ENCODE measurements around the gene IRF2BPL. TPM values are rescaled to one million over a fixed set of nuclear protein-coding genes. Genes with fewer than 3 reads are reported as not detected.
A peak's percentile ranks its signal among the peaks of the same experiment; 100 is the strongest.

IRF2BPL gene
- total RNA-seq, 2 experiments from 2014 or later = 36.2 to 37.7 TPM

GRCh38 chr14:76977793-76978720, 50.5 kb downstream of the IRF2BPL start:
- peaks cover 10% of the 10 kb centered on the region for H3K9me3 Mint-ChIP-seq
- ChIA-PET CTCF (interaction anchor here (0.7 to 2.0 kb wide), 6 partner anchors 16 to 338 kb away, joined by 3 to 7 read pairs (median 3); no protein-coding TSS in a partner anchor), POLR2A (interaction anchor here (0.7 to 2.8 kb wide), 9 partner anchors 10 to 157 kb away, joined by 3 to 17 read pairs (median 3); no protein-coding TSS in a partner anchor)
- peak overlapping the region; percentile 94 for H3K27ac Mint-ChIP-seq
- TF ChIP-seq, protein P1, sequence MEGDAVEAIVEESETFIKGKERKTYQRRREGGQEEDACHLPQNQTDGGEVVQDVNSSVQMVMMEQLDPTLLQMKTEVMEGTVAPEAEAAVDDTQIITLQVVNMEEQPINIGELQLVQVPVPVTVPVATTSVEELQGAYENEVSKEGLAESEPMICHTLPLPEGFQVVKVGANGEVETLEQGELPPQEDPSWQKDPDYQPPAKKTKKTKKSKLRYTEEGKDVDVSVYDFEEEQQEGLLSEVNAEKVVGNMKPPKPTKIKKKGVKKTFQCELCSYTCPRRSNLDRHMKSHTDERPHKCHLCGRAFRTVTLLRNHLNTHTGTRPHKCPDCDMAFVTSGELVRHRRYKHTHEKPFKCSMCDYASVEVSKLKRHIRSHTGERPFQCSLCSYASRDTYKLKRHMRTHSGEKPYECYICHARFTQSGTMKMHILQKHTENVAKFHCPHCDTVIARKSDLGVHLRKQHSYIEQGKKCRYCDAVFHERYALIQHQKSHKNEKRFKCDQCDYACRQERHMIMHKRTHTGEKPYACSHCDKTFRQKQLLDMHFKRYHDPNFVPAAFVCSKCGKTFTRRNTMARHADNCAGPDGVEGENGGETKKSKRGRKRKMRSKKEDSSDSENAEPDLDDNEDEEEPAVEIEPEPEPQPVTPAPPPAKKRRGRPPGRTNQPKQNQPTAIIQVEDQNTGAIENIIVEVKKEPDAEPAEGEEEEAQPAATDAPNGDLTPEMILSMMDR (IDR thresholded peaks at IDR 0.05) = no peak
- ATAC-seq (peak; percentile 97), DNase-seq (peak; percentile 98)
- H3K27me3 Mint-ChIP-seq = no peaks in the 10 kb centered on the region
- intact Hi-C loops (cut with micrococcal nuclease) = no loop called here
- no peaks in the 10 kb centered on the region for H3K36me3 Mint-ChIP-seq (ENCODE audit: low read depth)
- peak overlapping the region; percentile 61 for H3K4me3 Mint-ChIP-seq
- H3K4me1 Mint-ChIP-seq (ENCODE audit: low read depth) = peaks cover 36% of the 10 kb centered on the region

DNA sequence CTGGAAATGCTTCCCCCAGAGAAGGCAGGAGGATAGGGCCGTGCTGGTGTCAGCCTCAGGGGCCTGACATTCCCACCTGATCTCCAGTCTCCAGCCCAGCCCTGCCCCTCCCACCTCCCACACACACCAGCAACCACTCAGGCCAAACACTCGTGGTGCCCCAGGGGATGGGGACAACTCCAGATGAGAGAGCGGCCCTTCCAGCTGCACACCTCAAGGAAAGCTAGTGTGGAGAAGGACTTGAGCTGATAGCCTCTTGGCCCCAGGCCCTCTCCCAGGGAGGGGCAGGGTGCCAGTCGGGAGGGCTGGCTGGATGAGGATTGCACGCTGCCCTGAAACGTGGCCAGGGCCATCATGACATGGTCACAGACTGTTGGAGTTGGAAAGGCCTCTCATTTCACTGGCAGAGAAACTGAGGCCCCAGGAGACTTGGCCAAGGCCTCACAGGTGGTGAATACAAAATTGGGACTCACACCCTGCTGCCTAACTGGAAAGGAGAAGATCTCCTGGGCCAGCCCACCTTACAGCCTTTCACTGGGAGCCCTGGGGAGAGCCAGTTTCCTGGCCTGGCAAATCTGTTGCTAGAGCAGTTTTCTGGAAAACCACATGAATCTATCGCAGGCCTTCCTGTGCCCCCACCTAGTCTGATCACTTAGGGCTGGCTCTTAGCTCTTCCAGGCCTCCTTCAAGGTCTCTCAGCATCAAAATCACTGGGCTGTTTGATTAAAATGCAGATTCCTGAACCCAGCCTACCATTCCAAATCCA, 52.1 kb downstream of the IRF2BPL start:
- peak overlapping the region; percentile 63 for H3K27ac Mint-ChIP-seq
- TF ChIP-seq, protein P1 (IDR thresholded peaks at IDR 0.05) = no peak
- ATAC-seq = no peak
- peaks cover 36% of the 10 kb centered on the region for H3K4me1 Mint-ChIP-seq (ENCODE audit: low read depth)
- peaks cover 5% of the 10 kb centered on the region for H3K9me3 Mint-ChIP-seq
- H3K4me3 Mint-ChIP-seq = no peak overlapping the region
- no peak for DNase-seq
- intact Hi-C loops (cut with micrococcal nuclease) = no loop called here
- ChIA-PET POLR2A (interaction anchor here (1.2 to 2.8 kb wide), 5 partner anchors 11 to 51 kb away, joined by 3 to 17 read pairs (median 5); no protein-coding TSS in a partner anchor), CTCF (interaction anchor here (1.8 to 2.0 kb wide), 2 partner anchors 10 to 63 kb away, joined by 5 to 7 read pairs; no protein-coding TSS in a partner anchor)
- H3K27me3 Mint-ChIP-seq = no peaks in the 10 kb centered on the region
- no peaks in the 10 kb centered on the region for H3K36me3 Mint-ChIP-seq (ENCODE audit: low read depth)

GRCh38 chr14:76975812-76976211, 52.7 kb downstream of the IRF2BPL start:
- no peaks in the 10 kb centered on the region for H3K36me3 Mint-ChIP-seq (ENCODE audit: low read depth)
- no peak overlapping the region for H3K27ac Mint-ChIP-seq
- CTCF ChIA-PET = interaction anchor here (1.7 to 1.8 kb wide), 2 partner anchors 9 to 12 kb away, joined by 4 to 5 read pairs; no protein-coding TSS in a partner anchor
- H3K4me1 Mint-ChIP-seq (ENCODE audit: low read depth) = peaks cover 36% of the 10 kb centered on the region
- H3K4me3 Mint-ChIP-seq = no peak overlapping the region
- POLR2A ChIA-PET = no interaction called here
- no peaks in the 10 kb centered on the region for H3K9me3 Mint-ChIP-seq
- ATAC-seq (no peak), DNase-seq (no peak)
- intact Hi-C loops (cut with micrococcal nuclease) = no loop called here
- no peaks in the 10 kb centered on the region for H3K27me3 Mint-ChIP-seq
- TF ChIP-seq, protein P1 (IDR thresholded peaks at IDR 0.05) = no peak

DNA sequence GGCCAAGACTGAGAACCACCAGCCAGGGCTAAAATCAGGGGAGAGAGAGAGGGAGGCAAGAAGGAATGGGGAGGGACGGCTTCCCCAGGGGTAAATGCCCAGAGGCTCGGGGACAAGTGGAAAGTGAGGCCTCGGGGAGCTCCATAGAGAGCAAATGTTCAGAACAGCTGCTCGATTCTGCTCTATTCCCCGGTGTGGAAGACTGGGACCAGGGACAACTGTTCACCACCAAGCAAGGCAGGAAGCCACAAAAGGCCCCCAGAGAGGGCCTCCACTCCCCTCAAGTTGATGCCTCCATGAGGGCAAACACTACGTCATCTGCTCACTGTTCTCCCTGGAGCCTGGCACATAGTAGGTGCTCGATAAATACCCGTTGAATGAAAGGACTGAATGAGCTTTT, 53.5 kb downstream of the IRF2BPL start:
- POLR2A ChIA-PET = interaction anchor here (0.9 to 1.0 kb wide), 3 partner anchors 9 to 19 kb away, joined by 3 read pairs; no protein-coding TSS in a partner anchor
- Mint-ChIP-seq H3K4me3 (no peak overlapping the region), H3K27ac (no peak overlapping the region), H3K27me3 (no peaks in the 10 kb centered on the region), H3K9me3 (no peaks in the 10 kb centered on the region), H3K36me3 (ENCODE audit: low read depth) (no peaks in the 10 kb centered on the region), H3K4me1 (ENCODE audit: low read depth) (peaks cover 36% of the 10 kb centered on the region)
- CTCF ChIA-PET = interaction anchor here (0.6 to 1.7 kb wide), 3 partner anchors 9 to 20 kb away, joined by 3 to 4 read pairs (median 3); no protein-coding TSS in a partner anchor
- ATAC-seq (no peak), DNase-seq (no peak)
- TF ChIP-seq, protein P1 (IDR thresholded peaks at IDR 0.05) = no peak
- intact Hi-C loops (cut with micrococcal nuclease) = no loop called here

Other genes with a start within 250 kb of the IRF2BPL start
- gene ANGEL1, start 215.8 kb downstream of the IRF2BPL start, total RNA-seq = 10 to 100 TPM; 16.5 to 21.5 TPM
- not detected for gene LRRC74A, start 202.3 kb downstream of the IRF2BPL start, total RNA-seq
- gene CIPC, start 69.5 kb upstream of the IRF2BPL start, total RNA-seq = 1 to 10 TPM; 8.8 to 9.6 TPM
- not detected for gene ZDHHC22, start 113.1 kb upstream of the IRF2BPL start, total RNA-seq
- 1 to 10 TPM; 3.3 to 3.6 TPM for gene TMEM63C, start 153.1 kb upstream of the IRF2BPL start, total RNA-seq
- gene NGB, start 242.5 kb upstream of the IRF2BPL start, total RNA-seq = not detected